ENCODE data around the gene TFCP2L1.

The TFCP2L1 gene

DNA sequence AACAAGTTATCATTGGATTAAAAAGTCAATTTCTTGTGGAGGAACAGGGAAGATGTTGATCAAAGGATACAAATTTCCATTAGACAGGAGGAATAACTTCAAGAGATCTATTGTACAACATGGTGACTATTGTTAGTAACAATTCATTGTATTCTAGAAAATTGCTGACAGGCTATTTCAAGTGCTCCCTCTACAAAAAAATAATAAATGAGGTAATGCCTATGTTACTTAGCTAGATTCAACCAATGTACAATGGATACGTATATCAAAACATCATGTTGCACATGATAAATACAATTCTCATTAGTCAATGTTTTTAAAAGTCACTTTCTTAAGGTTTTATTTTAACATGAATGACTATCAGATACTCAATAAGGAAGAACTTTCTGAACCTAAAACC is 33.5 kb downstream of the TFCP2L1 start:
- TF ChIP-seq EZH2phosphoT487 (conservative IDR thresholded peaks at IDR 0.05; ENCODE audit: low read length): no peak
- TF ChIP-seq, protein P1, sequence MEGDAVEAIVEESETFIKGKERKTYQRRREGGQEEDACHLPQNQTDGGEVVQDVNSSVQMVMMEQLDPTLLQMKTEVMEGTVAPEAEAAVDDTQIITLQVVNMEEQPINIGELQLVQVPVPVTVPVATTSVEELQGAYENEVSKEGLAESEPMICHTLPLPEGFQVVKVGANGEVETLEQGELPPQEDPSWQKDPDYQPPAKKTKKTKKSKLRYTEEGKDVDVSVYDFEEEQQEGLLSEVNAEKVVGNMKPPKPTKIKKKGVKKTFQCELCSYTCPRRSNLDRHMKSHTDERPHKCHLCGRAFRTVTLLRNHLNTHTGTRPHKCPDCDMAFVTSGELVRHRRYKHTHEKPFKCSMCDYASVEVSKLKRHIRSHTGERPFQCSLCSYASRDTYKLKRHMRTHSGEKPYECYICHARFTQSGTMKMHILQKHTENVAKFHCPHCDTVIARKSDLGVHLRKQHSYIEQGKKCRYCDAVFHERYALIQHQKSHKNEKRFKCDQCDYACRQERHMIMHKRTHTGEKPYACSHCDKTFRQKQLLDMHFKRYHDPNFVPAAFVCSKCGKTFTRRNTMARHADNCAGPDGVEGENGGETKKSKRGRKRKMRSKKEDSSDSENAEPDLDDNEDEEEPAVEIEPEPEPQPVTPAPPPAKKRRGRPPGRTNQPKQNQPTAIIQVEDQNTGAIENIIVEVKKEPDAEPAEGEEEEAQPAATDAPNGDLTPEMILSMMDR (IDR thresholded peaks at IDR 0.05; ENCODE audit: insufficient read depth, low read length, poor library complexity, severe bottlenecking): no peak
- Histone ChIP-seq H4K20me1 (ENCODE audit: low read depth, low read length) (no peaks in the 10 kb centered on the region), H3K9me2 (replicated peaks; ENCODE audit: insufficient read depth, low read length) (no peaks in the 10 kb centered on the region), H3F3A (ENCODE audit: insufficient read depth) (no peaks in the 10 kb centered on the region), H3K9me3 (ENCODE audit: insufficient read depth, low read length) (no peaks in the 10 kb centered on the region), H3K4me3 (ENCODE audit: insufficient read depth, low read length, poor library complexity, severe bottlenecking) (no peak overlapping the region), H3K79me2 (ENCODE audit: insufficient read depth, low read length) (no peaks in the 10 kb centered on the region), H3K27ac (ENCODE audit: low read depth, low read length) (no peak overlapping the region), H2AFZ (ENCODE audit: low read depth, low read length, severe bottlenecking) (no peak overlapping the region), H3K27me3 (ENCODE audit: low read length) (no peaks in the 10 kb centered on the region), H3K4me2 (ENCODE audit: low read depth, low read length, poor library complexity, severe bottlenecking) (no peak overlapping the region), H3K36me3 (ENCODE audit: low read length) (no peaks in the 10 kb centered on the region), H3K9ac (ENCODE audit: low read length) (no peak overlapping the region)

DNA sequence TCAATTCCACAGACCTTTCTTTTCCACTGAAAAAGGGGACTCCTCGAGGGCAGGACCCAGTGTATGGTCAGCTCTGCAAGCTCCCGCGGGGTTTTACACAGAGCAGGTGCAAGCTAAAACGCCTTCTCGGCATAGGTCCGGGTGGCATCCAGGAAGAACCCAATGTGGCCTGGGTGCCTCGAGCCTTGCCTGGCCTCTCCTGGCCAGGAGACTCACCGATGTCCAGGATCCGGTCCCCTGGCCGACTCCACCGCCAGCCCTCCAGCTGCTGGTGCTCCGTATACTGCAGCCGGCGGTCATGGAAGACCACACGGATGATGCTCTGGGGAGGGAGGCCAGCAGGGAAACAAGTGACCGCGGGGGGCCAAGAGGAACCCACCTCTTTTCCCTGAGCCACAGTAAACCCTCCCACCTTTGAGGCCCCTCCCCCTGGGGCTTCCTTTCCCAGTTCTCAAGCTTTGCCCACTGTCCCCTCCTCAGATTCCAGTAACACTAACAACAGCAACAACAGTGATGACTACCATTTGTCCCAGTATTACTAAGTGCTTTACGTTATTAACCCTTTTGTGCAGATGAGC is 36.1 kb downstream of the TFCP2L1 start:
- Histone ChIP-seq H3K27me3 (ENCODE audit: low read length) (no peaks in the 10 kb centered on the region), H2AFZ (ENCODE audit: low read depth, low read length, severe bottlenecking) (no peak overlapping the region), H3K36me3 (ENCODE audit: low read length) (no peaks in the 10 kb centered on the region), H3K9me3 (ENCODE audit: insufficient read depth, low read length) (no peaks in the 10 kb centered on the region), H3K4me2 (ENCODE audit: low read depth, low read length, poor library complexity, severe bottlenecking) (no peak overlapping the region), H3F3A (ENCODE audit: insufficient read depth) (no peaks in the 10 kb centered on the region), H3K79me2 (ENCODE audit: insufficient read depth, low read length) (no peaks in the 10 kb centered on the region), H4K20me1 (ENCODE audit: low read depth, low read length) (no peaks in the 10 kb centered on the region), H3K9me2 (replicated peaks; ENCODE audit: insufficient read depth, low read length) (no peaks in the 10 kb centered on the region), H3K9ac (ENCODE audit: low read length) (no peak overlapping the region), H3K4me3 (ENCODE audit: insufficient read depth, low read length, poor library complexity, severe bottlenecking) (no peak overlapping the region), H3K27ac (ENCODE audit: low read depth, low read length) (no peak overlapping the region)
- no peak for TF ChIP-seq EZH2phosphoT487 (conservative IDR thresholded peaks at IDR 0.05; ENCODE audit: low read length)

GRCh38 chr2:121247971-121248370 is 37.0 kb downstream of the TFCP2L1 start:
- Histone ChIP-seq H2AFZ (ENCODE audit: low read depth, low read length, severe bottlenecking) (no peak overlapping the region), H4K20me1 (ENCODE audit: low read depth, low read length) (no peaks in the 10 kb centered on the region), H3K4me3 (ENCODE audit: insufficient read depth, low read length, poor library complexity, severe bottlenecking) (no peak overlapping the region), H3K27ac (ENCODE audit: low read depth, low read length) (no peak overlapping the region), H3K9me3 (ENCODE audit: insufficient read depth, low read length) (no peaks in the 10 kb centered on the region), H3K9me2 (replicated peaks; ENCODE audit: insufficient read depth, low read length) (no peaks in the 10 kb centered on the region), H3F3A (ENCODE audit: insufficient read depth) (no peaks in the 10 kb centered on the region), H3K36me3 (ENCODE audit: low read length) (no peaks in the 10 kb centered on the region), H3K79me2 (ENCODE audit: insufficient read depth, low read length) (no peaks in the 10 kb centered on the region), H3K9ac (ENCODE audit: low read length) (no peak overlapping the region), H3K27me3 (ENCODE audit: low read length) (no peaks in the 10 kb centered on the region), H3K4me2 (ENCODE audit: low read depth, low read length, poor library complexity, severe bottlenecking) (no peak overlapping the region)
- TF ChIP-seq EZH2phosphoT487 (conservative IDR thresholded peaks at IDR 0.05; ENCODE audit: low read length): no peak
- TF ChIP-seq, protein P1 (IDR thresholded peaks at IDR 0.05; ENCODE audit: insufficient read depth, low read length, poor library complexity, severe bottlenecking): no peak

GRCh38 chr2:121247534-121247933 is 37.5 kb downstream of the TFCP2L1 start:
- no peaks in the 10 kb centered on the region for H3K9me3 ChIP-seq (ENCODE audit: insufficient read depth, low read length)
- H3F3A ChIP-seq (ENCODE audit: insufficient read depth): no peaks in the 10 kb centered on the region
- TF ChIP-seq, protein P1 (IDR thresholded peaks at IDR 0.05; ENCODE audit: insufficient read depth, low read length, poor library complexity, severe bottlenecking): no peak
- no peak for TF ChIP-seq EZH2phosphoT487 (conservative IDR thresholded peaks at IDR 0.05; ENCODE audit: low read length)
- H2AFZ ChIP-seq (ENCODE audit: low read depth, low read length, severe bottlenecking): no peak overlapping the region
- no peak overlapping the region for H3K9ac ChIP-seq (ENCODE audit: low read length)
- no peak overlapping the region for H3K4me3 ChIP-seq (ENCODE audit: insufficient read depth, low read length, poor library complexity, severe bottlenecking)
- no peak overlapping the region for H3K4me2 ChIP-seq (ENCODE audit: low read depth, low read length, poor library complexity, severe bottlenecking)
- no peaks in the 10 kb centered on the region for H3K9me2 ChIP-seq (replicated peaks; ENCODE audit: insufficient read depth, low read length)
- no peaks in the 10 kb centered on the region for H3K79me2 ChIP-seq (ENCODE audit: insufficient read depth, low read length)
- no peaks in the 10 kb centered on the region for H3K27me3 ChIP-seq (ENCODE audit: low read length)
- H4K20me1 ChIP-seq (ENCODE audit: low read depth, low read length): no peaks in the 10 kb centered on the region
- no peaks in the 10 kb centered on the region for H3K36me3 ChIP-seq (ENCODE audit: low read length)
- no peak overlapping the region for H3K27ac ChIP-seq (ENCODE audit: low read depth, low read length)
